NOMO-1 (cell line): ENCODE data around the gene HBP1.
"Not testable (repeated sequence)": the region's sequence is repeated elsewhere in the genome, so short reads cannot be mapped to it uniquely, and the experiment has no call there.

Experiments used
- DNase-seq, 2 experiments: peaks; one replicate each; lab custom pipeline; 2025; ENCODE audit not compliant: unreplicated experiment in 2 of 2; lab: John Stamatoyannopoulos, UW

The HBP1 gene

DNA sequence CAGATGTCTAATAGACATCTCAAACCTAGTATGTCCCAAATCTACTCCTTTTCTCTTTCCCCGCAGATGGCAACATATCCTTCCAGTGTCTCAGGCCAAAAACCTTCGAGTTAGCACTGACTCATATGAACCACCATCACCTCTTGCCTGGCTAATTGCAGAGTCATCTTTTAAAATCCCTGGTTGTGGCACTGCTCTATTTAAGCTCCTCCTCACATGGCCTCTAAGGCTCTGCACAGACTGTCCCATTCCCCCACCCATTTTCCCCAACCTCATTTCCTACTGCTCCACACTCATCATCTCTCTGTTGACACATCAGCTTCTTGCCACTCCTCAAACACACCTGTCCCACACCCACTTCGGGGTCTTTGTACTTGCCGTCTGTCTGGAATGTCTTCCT lies 16.8 kb upstream of the HBP1 start:
- no peak for DNase-seq

DNA sequence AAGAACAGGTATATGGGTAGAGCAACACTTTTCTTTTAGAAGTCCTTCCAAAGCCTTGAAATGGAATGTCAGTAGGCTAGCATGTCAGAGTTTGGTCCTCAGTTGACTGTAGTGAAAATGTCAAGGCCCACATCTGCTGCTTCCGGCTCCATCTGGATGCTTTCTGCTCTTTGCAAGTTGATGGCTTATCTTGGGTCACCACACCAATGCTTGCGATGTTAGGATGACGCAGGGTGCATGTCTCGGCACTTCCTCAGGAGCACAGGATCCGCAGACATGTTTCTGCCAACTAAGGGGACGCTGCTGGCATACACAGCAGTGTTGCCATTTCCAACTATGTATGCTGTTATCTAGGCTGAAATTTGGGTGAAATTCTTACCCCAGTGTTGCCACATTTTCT lies 14.0 kb upstream of the HBP1 start:
- no peak for DNase-seq

GRCh38 chr7:107155726-107156125 lies 13.1 kb upstream of the HBP1 start:
- not testable (repeated sequence) for DNase-seq

DNA sequence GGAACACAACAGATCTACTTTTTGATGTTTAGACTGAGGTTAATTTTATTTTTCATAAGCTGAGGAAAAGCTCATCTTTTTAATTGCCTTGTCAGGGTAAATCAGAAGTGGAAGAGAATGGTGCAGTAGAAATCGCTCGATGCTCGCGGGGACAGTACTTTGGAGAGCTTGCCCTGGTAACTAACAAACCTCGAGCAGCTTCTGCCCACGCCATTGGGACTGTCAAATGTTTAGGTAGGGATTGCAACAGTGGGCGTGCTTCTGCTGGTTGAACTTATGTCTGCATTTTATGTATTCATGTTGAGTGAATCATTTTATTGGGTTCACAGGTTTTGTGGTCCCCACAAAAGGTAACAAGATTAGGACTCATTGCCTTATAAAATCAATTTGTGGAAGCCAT lies 11.7 kb upstream of the HBP1 start:
- DNase-seq, result no peak

DNA sequence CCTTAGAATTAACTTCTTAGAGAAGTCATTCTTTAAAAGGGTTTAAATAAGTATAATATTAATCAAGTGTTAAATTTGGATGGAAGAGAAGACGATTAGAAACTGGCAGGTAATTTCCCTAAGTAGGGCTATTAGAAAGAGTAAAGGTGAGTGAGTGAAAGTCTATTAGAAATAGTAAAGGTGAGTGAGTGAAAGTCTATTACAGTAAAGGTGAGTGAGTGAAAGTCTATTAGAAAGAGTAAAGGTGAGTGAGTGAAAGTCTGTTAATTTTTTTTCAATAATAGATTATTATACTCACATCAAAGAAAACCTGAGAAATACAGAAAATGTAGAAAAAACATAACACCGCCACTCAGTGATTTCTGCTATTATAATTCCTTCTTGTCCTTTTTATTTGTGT lies 10.8 kb upstream of the HBP1 start:
- DNase-seq, result no peak

- no peak for DNase-seq
These were observed 8.4 kb upstream of the HBP1 start for GRCh38 chr7:107160389-107160788.

- DNase-seq, result no peak
These were observed 7.4 kb upstream of the HBP1 start for GRCh38 chr7:107161415-107161814.

- DNase-seq, result no peak
These were observed 6.3 kb upstream of the HBP1 start for GRCh38 chr7:107162475-107162874.

GRCh38 chr7:107164092-107164491 lies 4.7 kb upstream of the HBP1 start:
- no peak for DNase-seq

- peak in 1 of 2 experiments; percentile 0 for DNase-seq
These were observed 3.5 kb upstream of the HBP1 start for GRCh38 chr7:107165341-107165740.

- DNase-seq, result no peak
These were observed 1.9 kb upstream of the HBP1 start for GRCh38 chr7:107166736-107167426.

DNA sequence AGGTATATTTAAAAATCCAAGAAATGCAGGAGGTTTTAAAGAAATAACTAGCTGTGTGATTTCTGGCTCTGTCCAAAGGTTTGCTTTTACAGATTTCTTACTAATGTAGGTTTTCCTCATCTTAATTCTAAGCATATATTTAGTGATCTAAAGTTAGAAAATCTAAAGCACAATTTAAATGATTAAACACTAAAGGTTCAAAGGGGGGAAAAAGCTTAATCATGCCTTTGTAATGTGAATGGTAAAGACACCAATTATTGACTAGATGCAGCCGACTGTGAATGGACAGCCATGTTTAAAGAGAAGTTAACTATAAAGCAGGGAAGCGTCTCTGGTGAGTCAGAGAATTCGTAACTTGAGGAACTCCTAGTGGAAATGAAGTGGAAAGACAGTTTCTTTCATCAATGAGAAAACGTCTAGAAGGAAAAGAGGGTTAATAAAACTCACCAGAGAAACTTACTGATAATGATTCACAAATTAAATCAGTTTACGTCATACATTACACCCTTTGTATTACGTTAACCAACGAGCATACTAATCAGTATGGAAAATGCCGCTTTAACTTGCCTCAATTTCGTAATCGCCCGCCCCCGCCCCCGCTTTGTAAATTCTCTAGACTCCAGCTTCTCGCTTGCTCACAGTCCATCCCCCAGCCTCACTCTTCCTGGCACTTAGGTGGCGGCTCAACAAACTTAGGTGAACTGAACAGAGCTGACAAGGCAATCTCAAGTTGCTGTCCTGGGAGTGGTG lies 1.1 kb upstream of the HBP1 start:
- peak; percentile 3 to 55 for DNase-seq

- peak; percentile 57 to 86 for DNase-seq
These were observed 582 bp downstream of the HBP1 start for GRCh38 chr7:107169120-107170050.

- peak in 1 of 2 experiments; percentile 15 for DNase-seq
These were observed 1.5 kb downstream of the HBP1 start for GRCh38 chr7:107170051-107170915.

DNA sequence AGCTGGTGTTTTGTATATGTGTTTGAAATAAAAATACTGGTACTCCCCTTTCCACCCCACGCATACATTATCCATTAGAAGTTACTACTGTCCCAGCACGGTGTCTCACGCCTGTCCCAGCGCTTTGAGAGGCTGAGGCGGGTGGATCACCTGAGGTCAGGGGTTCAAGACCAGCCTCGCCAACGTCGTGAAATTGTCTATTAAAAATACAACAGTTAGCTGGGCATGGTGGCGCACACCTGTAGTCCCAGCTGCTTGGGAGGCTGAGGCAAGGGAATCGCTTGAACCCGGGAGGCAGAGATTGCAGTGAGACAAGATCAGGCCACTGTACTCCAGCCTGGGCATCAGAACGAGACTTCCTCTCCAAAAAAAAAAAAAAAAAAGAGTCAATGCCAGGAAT lies 2.7 kb downstream of the HBP1 start:
- DNase-seq, result no peak

DNA sequence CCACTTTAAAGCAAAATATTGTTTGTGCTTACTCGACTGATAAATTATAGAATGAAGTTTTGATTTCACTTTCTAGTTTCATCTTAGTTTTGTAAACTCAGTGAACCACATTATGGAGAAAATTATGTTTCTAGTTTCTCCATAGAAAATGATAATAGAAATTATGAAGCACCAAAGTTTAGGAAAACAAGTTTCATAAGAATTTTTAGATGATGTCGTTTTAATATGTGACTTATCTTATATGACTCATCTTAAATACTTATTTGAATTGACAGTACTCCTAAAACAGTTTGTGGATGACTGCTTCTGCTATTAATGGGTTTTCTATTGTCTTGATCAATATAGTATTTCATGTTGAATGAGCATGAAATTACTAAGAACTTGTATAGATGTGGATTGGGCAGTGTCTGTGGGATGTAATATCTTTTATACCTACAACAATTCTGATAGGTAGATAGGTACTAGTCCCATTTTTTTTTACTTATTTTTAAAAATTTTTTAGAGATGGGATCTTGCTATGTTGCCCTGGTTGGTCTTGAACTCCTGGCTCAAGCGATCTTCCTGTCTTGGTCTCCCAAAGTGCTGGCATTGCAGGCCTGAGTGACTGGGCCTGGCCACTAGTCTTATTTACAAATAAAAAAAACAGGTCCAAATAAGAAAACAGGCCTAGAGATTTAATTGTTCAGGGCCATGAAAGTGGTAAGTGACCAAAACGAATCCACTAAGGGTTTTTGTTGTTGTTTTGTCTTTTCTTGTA lies 3.7 kb downstream of the HBP1 start:
- no peak for DNase-seq

GRCh38 chr7:107173191-107173590 lies 4.4 kb downstream of the HBP1 start:
- DNase-seq, result no peak

GRCh38 chr7:107173691-107174406 lies 5.0 kb downstream of the HBP1 start:
- DNase-seq, result no peak
